HEK293 (cell line): ENCODE results near the gene TMEM181.

Experiments
- KLF7 ChIP-seq: fragments of 450-650 bp; formaldehyde crosslinking; IDR thresholded peaks from 2 replicates; pipeline ENCODE4 v1.5.1; 2016; ENCODE audit warnings: missing biosample characterization, missing genetic modification characterization, borderline replicate concordance
- REST ChIP-seq: fragments of 450-650 bp; formaldehyde crosslinking; IDR thresholded peaks from 2 replicates; pipeline ENCODE4 v1.5.1; 2016; ENCODE audit warnings: missing biosample characterization, missing genetic modification characterization
- SCRT1 ChIP-seq: fragments of 450-650 bp; formaldehyde crosslinking; IDR thresholded peaks from 2 replicates; pipeline ENCODE4 v1.5.1; 2016; ENCODE audit warnings: missing biosample characterization, missing genetic modification characterization, borderline replicate concordance
- ZBTB11 ChIP-seq: fragments of 450-650 bp; formaldehyde crosslinking; conservative IDR thresholded peaks from 2 replicates; pipeline ENCODE4 v1.5.1; 2016; ENCODE audit warnings: low read depth, missing biosample characterization, missing genetic modification characterization
- ZNF211 ChIP-seq: fragments of 450-650 bp; formaldehyde crosslinking; IDR thresholded peaks from 2 replicates; pipeline ENCODE4 v1.5.1; 2016; ENCODE audit warnings: low read depth, missing biosample characterization, missing genetic modification characterization
- ZNF23 ChIP-seq: fragments of 450-650 bp; formaldehyde crosslinking; IDR thresholded peaks from 2 replicates; pipeline ENCODE4 v1.5.1; 2016; ENCODE audit warnings: missing biosample characterization, missing genetic modification characterization, borderline replicate concordance
- ZNF274 ChIP-seq, 2 experiments: fragments of 200-500 bp in 1 of 2; fragments of 450-650 bp in 1 of 2; sonication (Bioruptor generic) in 1 of 2; formaldehyde crosslinking in 1 of 2; IDR thresholded peaks; 2 replicates each; pipeline versions ENCODE4 v1.5.1 to v1.6.1; 2014 to 2016; ENCODE audit warnings: borderline replicate concordance in 1 of 2, inconsistent platforms in 1 of 2, low read length in 1 of 2, missing biosample characterization in 1 of 2, missing genetic modification characterization in 1 of 2
- ZNF302 ChIP-seq: fragments of 450-650 bp; formaldehyde crosslinking; IDR thresholded peaks from 2 replicates; pipeline ENCODE4 v1.5.1; 2016; ENCODE audit warnings: missing biosample characterization, missing genetic modification characterization, low read depth
- ZNF529 ChIP-seq: fragments of 450-650 bp; formaldehyde crosslinking; IDR thresholded peaks from 2 replicates; pipeline ENCODE4 v1.5.1; 2017; ENCODE audit warnings: missing genetic modification characterization, missing biosample characterization; ENCODE audit not compliant: insufficient replicate concordance
- ZNF776 ChIP-seq: fragments of 450-650 bp; formaldehyde crosslinking; IDR thresholded peaks from 2 replicates; pipeline ENCODE4 v1.5.0; 2017; ENCODE audit warnings: missing biosample characterization, missing genetic modification characterization, borderline replicate concordance
- TF ChIP-seq, protein P1 (sequence below): fragments of 450-650 bp; formaldehyde crosslinking; IDR thresholded peaks from 2 replicates; pipeline ENCODE4 v1.5.1; 2017; ENCODE audit warnings: missing biosample characterization, missing genetic modification characterization

DNA sequence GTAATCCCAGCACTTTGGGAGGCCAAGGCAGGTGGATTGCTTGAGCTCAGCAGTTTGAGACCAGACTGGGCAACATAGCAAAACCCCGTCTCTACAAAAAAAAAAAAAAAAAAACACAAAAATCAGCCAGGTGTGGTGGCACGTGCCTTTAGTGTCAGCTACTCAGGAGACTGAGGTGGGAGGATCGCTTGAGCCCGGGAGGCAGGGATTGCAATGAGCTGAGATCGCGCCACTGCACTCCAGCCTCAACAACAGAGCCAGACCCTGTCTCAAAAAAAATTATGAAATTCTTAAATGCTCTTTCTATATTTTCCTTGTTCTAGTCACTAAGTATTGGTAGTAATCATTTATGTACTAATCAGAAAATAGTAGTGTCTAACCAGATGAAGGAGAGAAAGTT is 120.6 kb downstream of the TMEM181 start:
- no peak for TF ChIP-seq KLF7 (tag by site-specific recombination)
- no peak for TF ChIP-seq ZNF529 (tag by site-specific recombination)
- TF ChIP-seq ZNF23, result no peak
- no peak for TF ChIP-seq ZBTB11
- TF ChIP-seq ZNF274 (IDR thresholded peaks at IDR 0.05; ENCODE audit: low read length), result no peak
- TF ChIP-seq ZNF274 (tag by site-specific recombination; IDR thresholded peaks at IDR 0.05; ENCODE audit: borderline replicate concordance), result no peak
- TF ChIP-seq ZNF211 (tag by site-specific recombination), result no peak
- TF ChIP-seq, protein P1, sequence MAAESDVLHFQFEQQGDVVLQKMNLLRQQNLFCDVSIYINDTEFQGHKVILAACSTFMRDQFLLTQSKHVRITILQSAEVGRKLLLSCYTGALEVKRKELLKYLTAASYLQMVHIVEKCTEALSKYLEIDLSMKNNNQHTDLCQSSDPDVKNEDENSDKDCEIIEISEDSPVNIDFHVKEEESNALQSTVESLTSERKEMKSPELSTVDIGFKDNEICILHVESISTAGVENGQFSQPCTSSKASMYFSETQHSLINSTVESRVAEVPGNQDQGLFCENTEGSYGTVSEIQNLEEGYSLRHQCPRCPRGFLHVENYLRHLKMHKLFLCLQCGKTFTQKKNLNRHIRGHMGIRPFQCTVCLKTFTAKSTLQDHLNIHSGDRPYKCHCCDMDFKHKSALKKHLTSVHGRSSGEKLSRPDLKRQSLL (tag by site-specific recombination), result no peak
- TF ChIP-seq ZNF776, result no peak
- no peak for TF ChIP-seq ZNF302
- TF ChIP-seq SCRT1, result no peak
- TF ChIP-seq REST (tag by site-specific recombination), result no peak
